NAMALWA (cell line): ENCODE data around the gene RIBC2.

ENCODE experiments used
- DNase-seq: peaks from one replicate; pipeline ENCODE4 v3.0.0-alpha.2; 2015; ENCODE audit warnings: low spot score

The RIBC2 gene

GRCh38 chr22:45473626-45474237, 60.2 kb downstream of the RIBC2 start:
- no peak for DNase-seq

GRCh38 chr22:45475063-45475747, 61.7 kb downstream of the RIBC2 start:
- no peak for DNase-seq

GRCh38 chr22:45475851-45476514, 62.5 kb downstream of the RIBC2 start:
- no peak for DNase-seq

- DNase-seq: no peak
Observed at GRCh38 chr22:45476814-45477213, 63.3 kb downstream of the RIBC2 start.

- DNase-seq: no peak
Observed at GRCh38 chr22:45477366-45478107, 64.0 kb downstream of the RIBC2 start.

- no peak for DNase-seq
Observed at GRCh38 chr22:45478108-45478771, 64.7 kb downstream of the RIBC2 start.

- peak; percentile 20 for DNase-seq
Observed at GRCh38 chr22:45480717-45481116, 67.2 kb downstream of the RIBC2 start.

GRCh38 chr22:45481661-45482060, 68.2 kb downstream of the RIBC2 start:
- no peak for DNase-seq
